Measurements from ENCODE around the gene EMP1. TPM values are rescaled to one million over a fixed set of nuclear protein-coding genes. Genes with fewer than 3 reads are reported as not detected.

The EMP1 gene
- total and polyA plus RNA-seq, 9 of the 15 experiments (the other 6 are each of a cell fraction or from before 2014, with no cell fraction given) = 0.10 to 0.60 TPM; not detected in 7

DNA sequence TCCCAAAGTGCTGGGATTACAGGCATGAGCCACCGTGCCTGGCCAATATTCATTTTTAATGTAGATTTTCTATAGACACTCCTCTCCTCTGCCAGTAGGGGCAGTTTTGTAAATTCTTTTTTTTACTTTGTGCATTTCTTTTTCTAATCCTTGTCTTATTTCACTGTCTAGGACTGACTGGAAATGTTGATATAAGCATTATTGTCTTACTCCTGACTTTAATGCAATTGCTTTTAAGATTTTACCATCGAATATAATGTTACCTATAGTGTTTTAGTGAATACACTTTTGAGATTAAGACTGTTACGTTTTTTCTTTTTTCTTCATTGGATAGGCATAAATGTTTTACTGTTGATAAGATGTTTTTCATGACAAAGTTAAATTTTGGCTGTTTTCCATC, 35.4 kb upstream of the EMP1 start:
- no peaks in the 10 kb centered on the region for H3K9me3 ChIP-seq (replicated peaks; ENCODE audit: control insufficient read depth, insufficient read depth, low read depth, low read length)
- in situ Hi-C loops (cut with MboI) (no loop called here), intact Hi-C loops (cut with micrococcal nuclease) (no loop called here)
- ATAC-seq (no peak), DNase-seq (ENCODE audit: extremely low read depth in 1 of 4, low spot score in 3 of 4) (no peak), FAIRE-seq (no peak)
- H3K36me3 ChIP-seq (ENCODE audit: control insufficient read depth, insufficient read depth, low read length) = no peaks in the 10 kb centered on the region
- no peak overlapping the region for H2AFZ ChIP-seq (ENCODE audit: low read depth, low read length)
- no peak for TF ChIP-seq KLF10 (CRISPR knock-in tag; IDR thresholded peaks at IDR 0.05)
- TF ChIP-seq ZNF655 (CRISPR knock-in tag; IDR thresholded peaks at IDR 0.05) = no peak
- no peak for TF ChIP-seq NFE2L1 (tag; IDR thresholded peaks at IDR 0.05; ENCODE audit: borderline replicate concordance, low read depth)
- TF ChIP-seq MEF2A (IDR thresholded peaks at IDR 0.05; ENCODE audit: control insufficient read depth, low read depth, low read length) = no peak
- TF ChIP-seq ATF6 (CRISPR knock-in tag; IDR thresholded peaks at IDR 0.05) = no peak
- no peak for TF ChIP-seq TCFL5 (CRISPR knock-in tag; conservative IDR thresholded peaks at IDR 0.05)
- TF ChIP-seq ZNF639 (CRISPR knock-in tag; conservative IDR thresholded peaks at IDR 0.05 in 1 of 2, IDR thresholded peaks at IDR 0.05 in 1 of 2) = no peak
- no peak for TF ChIP-seq NEUROD1 (IDR thresholded peaks at IDR 0.05; ENCODE audit: borderline replicate concordance, low read depth, low read length, partially characterized antibody)
- no peak for TF ChIP-seq ARID1B (IDR thresholded peaks at IDR 0.05)
- 0% methylated on average over 3 of the region's 3 CpGs for WGBS (ENCODE audit: insufficient coverage, low coverage, missing lambda C conversion rate)
- no peaks in the 10 kb centered on the region for H3K27me3 ChIP-seq (ENCODE audit: control insufficient read depth in 2 of 2, insufficient read depth in 2 of 2, low read length in 2 of 2)
- no peaks in the 10 kb centered on the region for H3K9me1 ChIP-seq (ENCODE audit: control insufficient read depth, insufficient read depth, low read length)
- POLR2A ChIA-PET = no interaction called here
- H4K20me1 ChIP-seq (replicated peaks; ENCODE audit: control insufficient read depth, insufficient read depth, low read length) = no peaks in the 10 kb centered on the region
- CTCF ChIA-PET (ENCODE audit: low intra/inter-chr PET ratio) = no interaction called here
- no peak overlapping the region for H3K4me2 ChIP-seq (ENCODE audit: insufficient read depth, low read length)
- H3K9ac ChIP-seq (ENCODE audit: insufficient read depth in 1 of 2, low read depth in 2 of 2, low read length in 2 of 2) = no peak overlapping the region
- no peak overlapping the region for H3K4me3 ChIP-seq
- no peak overlapping the region for H3K27ac ChIP-seq (ENCODE audit: extremely low read depth, low read depth, low read length)
- no TSS peak for BruUV-seq (replicated peaks)
- H3K79me2 ChIP-seq (ENCODE audit: control insufficient read depth, insufficient read depth, low read length) = no peaks in the 10 kb centered on the region
- no peaks in the 10 kb centered on the region; a peak in 1 of 5 replicates for H3K4me1 ChIP-seq (replicated peaks in 1 of 2; ENCODE audit: control insufficient read depth in 2 of 2, insufficient read depth in 2 of 2, low read length in 2 of 2)
